Measurements from ENCODE around the gene TBC1D2B. TPM values are rescaled to one million over a fixed set of nuclear protein-coding genes. Genes with fewer than 3 reads are reported as not detected.

Gene TBC1D2B
- polyA plus RNA-seq, 4 donors = 7.6 to 44.4 (median 11.9) TPM

- peaks cover 0 to 26% (median 5%) of the 10 kb centered on the region in 3 donors for H3K4me1 ChIP-seq (ENCODE audit: control insufficient read depth in 3 of 3, insufficient read depth in 2 of 3, low read depth in 1 of 3, low read length in 2 of 3)
- no peaks in the 10 kb centered on the region for H3K9me3 ChIP-seq (ENCODE audit: control insufficient read depth in 2 of 2, insufficient read depth in 1 of 2, low read depth in 1 of 2, low read length in 1 of 2)
- FAIRE-seq (no peak), DNase-seq (no peak)
- no peaks in the 10 kb centered on the region for H3K27me3 ChIP-seq (ENCODE audit: control insufficient read depth in 3 of 3, insufficient read depth in 3 of 3, low read length in 3 of 3)
- 78 to 79% (median 79%) methylated on average over 6 of the region's 6 CpGs for WGBS, 3 donors
- H3K4me3 ChIP-seq (ENCODE audit: low read depth in 1 of 3, low read length in 3 of 3) = no peak overlapping the region
- peak overlapping the region in 2 of 3 donors; percentile 24 to 78 for H3K27ac ChIP-seq (ENCODE audit: low read depth in 1 of 3, low read length in 2 of 3)
- H3K36me3 ChIP-seq (ENCODE audit: control insufficient read depth in 3 of 3, insufficient read depth in 2 of 3, low read depth in 1 of 3, low read length in 3 of 3) = peaks cover 0 to 75% (median 0%) of the 10 kb centered on the region in 3 donors
These were observed 25.2 kb upstream of the TBC1D2B start for GRCh38 chr15:78102741-78103140.

DNA sequence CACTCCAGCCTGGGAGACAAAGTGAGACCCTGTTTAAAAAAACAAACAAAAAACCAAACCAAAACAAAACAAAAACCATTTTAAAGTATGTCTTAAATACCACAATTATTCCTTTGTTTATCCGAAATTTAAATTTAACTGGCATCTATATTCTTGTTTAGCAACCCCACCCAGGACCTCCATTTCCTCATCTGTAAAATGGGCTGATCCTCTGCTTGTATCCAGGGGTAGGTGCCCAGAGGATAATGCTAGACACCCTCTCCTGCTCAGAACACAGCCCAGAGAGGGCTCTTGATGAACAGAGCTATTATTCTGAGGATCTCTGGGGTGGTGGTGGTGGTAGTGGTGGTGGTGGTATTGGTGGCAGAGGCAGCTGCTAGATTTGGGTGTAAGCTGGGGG, 24.7 kb upstream of the TBC1D2B start:
- Histone ChIP-seq H3K27ac (ENCODE audit: low read depth in 1 of 3, low read length in 2 of 3) (no peak overlapping the region), H3K4me1 (ENCODE audit: control insufficient read depth in 3 of 3, insufficient read depth in 2 of 3, low read depth in 1 of 3, low read length in 2 of 3) (peaks cover 0 to 26% (median 5%) of the 10 kb centered on the region in 3 donors), H3K9me3 (ENCODE audit: control insufficient read depth in 2 of 2, insufficient read depth in 1 of 2, low read depth in 1 of 2, low read length in 1 of 2) (no peaks in the 10 kb centered on the region), H3K4me3 (ENCODE audit: low read depth in 1 of 3, low read length in 3 of 3) (no peak overlapping the region), H3K27me3 (ENCODE audit: control insufficient read depth in 3 of 3, insufficient read depth in 3 of 3, low read length in 3 of 3) (no peaks in the 10 kb centered on the region), H3K36me3 (ENCODE audit: control insufficient read depth in 3 of 3, insufficient read depth in 2 of 3, low read depth in 1 of 3, low read length in 3 of 3) (peaks cover 0 to 70% (median 0%) of the 10 kb centered on the region in 3 donors)
- DNase-seq = no peak
- no peak for FAIRE-seq
- WGBS, 3 donors = 81 to 96% (median 94%) methylated on average over 1 of the region's 1 CpG

DNA sequence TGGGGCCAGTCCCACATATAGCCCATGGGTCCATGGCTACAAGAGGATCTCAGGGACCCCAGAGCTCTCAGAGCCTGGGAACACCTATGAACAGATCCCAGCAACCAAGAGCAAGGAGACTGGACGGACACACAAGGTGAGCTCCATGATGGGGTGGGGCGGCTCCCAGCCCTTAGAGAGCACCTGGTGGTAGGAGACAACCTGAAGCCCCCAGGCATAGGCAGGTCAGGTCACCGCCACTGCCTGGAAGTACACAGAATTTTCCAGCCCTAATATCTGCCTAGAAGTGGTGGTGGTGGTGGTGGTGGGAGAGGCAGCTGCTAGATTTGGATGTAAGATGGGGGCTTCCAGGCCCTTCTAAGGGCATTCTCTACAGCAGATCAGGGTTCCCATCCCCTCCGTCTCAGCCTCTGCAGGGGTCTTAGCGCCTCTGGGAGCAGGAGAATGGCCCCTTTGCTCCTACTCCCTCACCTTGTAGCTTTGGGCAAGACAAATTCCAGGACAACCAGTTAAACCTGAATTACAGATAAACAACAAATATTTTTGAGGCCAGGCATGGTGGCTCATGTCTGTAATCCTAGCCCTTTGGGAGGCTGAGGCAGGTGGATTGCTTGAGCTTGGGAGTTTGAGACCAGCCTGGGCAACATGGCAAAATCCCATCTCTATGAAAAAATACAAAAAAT, 24.1 kb upstream of the TBC1D2B start:
- Histone ChIP-seq H3K27ac (ENCODE audit: low read depth in 1 of 3, low read length in 2 of 3) (no peak overlapping the region), H3K36me3 (ENCODE audit: control insufficient read depth in 3 of 3, insufficient read depth in 2 of 3, low read depth in 1 of 3, low read length in 3 of 3) (peaks cover 0 to 65% (median 0%) of the 10 kb centered on the region in 3 donors), H3K27me3 (ENCODE audit: control insufficient read depth in 3 of 3, insufficient read depth in 3 of 3, low read length in 3 of 3) (no peaks in the 10 kb centered on the region), H3K4me3 (ENCODE audit: low read depth in 1 of 3, low read length in 3 of 3) (no peak overlapping the region), H3K9me3 (ENCODE audit: control insufficient read depth in 2 of 2, insufficient read depth in 1 of 2, low read depth in 1 of 2, low read length in 1 of 2) (no peaks in the 10 kb centered on the region), H3K4me1 (ENCODE audit: control insufficient read depth in 3 of 3, insufficient read depth in 2 of 3, low read depth in 1 of 3, low read length in 2 of 3) (peaks cover 0 to 26% (median 5%) of the 10 kb centered on the region in 3 donors)
- no peak for FAIRE-seq
- DNase-seq = no peak
- 93 to 96% (median 94%) methylated on average over 5 of the region's 5 CpGs for WGBS, 3 donors

DNA sequence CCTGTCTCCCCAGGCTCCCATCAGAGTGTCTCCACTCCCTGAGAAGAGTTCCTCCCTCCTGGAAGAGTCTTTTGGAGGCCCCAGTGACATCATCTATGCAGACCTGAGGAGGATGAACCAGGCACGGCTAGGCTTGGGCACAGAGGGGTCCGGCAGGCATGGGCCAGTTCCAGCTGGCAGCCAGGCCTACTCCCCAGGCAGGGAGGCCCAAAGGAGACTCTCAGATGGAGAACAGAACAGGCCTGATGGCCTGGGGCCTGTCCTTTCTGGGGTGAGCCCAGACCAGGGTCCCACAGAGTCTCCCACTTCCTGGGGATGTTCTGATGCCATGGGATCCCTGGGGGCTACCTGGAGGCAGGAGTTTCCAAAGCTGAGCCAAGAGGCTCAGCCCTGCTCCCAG, 23.4 kb upstream of the TBC1D2B start:
- DNase-seq = no peak
- H3K4me1 ChIP-seq (ENCODE audit: control insufficient read depth in 3 of 3, insufficient read depth in 2 of 3, low read depth in 1 of 3, low read length in 2 of 3) = peaks cover 0 to 19% (median 5%) of the 10 kb centered on the region in 3 donors
- no peaks in the 10 kb centered on the region for H3K9me3 ChIP-seq (ENCODE audit: control insufficient read depth in 2 of 2, insufficient read depth in 1 of 2, low read depth in 1 of 2, low read length in 1 of 2)
- WGBS, 3 donors = 87 to 100% (median 93%) methylated on average over 2 of the region's 2 CpGs
- no peak for FAIRE-seq
- H3K27ac ChIP-seq (ENCODE audit: low read depth in 1 of 3, low read length in 2 of 3) = no peak overlapping the region
- H3K27me3 ChIP-seq (ENCODE audit: control insufficient read depth in 3 of 3, insufficient read depth in 3 of 3, low read length in 3 of 3) = no peaks in the 10 kb centered on the region
- H3K36me3 ChIP-seq (ENCODE audit: control insufficient read depth in 3 of 3, insufficient read depth in 2 of 3, low read depth in 1 of 3, low read length in 3 of 3) = peaks cover 0 to 58% (median 0%) of the 10 kb centered on the region in 3 donors
- H3K4me3 ChIP-seq (ENCODE audit: low read depth in 1 of 3, low read length in 3 of 3) = no peak overlapping the region

- no peak for FAIRE-seq
- Histone ChIP-seq H3K36me3 (ENCODE audit: control insufficient read depth in 3 of 3, insufficient read depth in 2 of 3, low read depth in 1 of 3, low read length in 3 of 3) (peaks cover 0 to 32% (median 0%) of the 10 kb centered on the region in 3 donors), H3K27me3 (ENCODE audit: control insufficient read depth in 3 of 3, insufficient read depth in 3 of 3, low read length in 3 of 3) (no peaks in the 10 kb centered on the region), H3K9me3 (ENCODE audit: control insufficient read depth in 2 of 2, insufficient read depth in 1 of 2, low read depth in 1 of 2, low read length in 1 of 2) (no peaks in the 10 kb centered on the region), H3K4me1 (ENCODE audit: control insufficient read depth in 3 of 3, insufficient read depth in 2 of 3, low read depth in 1 of 3, low read length in 2 of 3) (peaks cover 2 to 11% (median 5%) of the 10 kb centered on the region in 3 donors), H3K27ac (ENCODE audit: low read depth in 1 of 3, low read length in 2 of 3) (no peak overlapping the region), H3K4me3 (ENCODE audit: low read depth in 1 of 3, low read length in 3 of 3) (no peak overlapping the region)
- WGBS, 3 donors = 92 to 96% (median 95%) methylated on average over 11 of the region's 11 CpGs
- DNase-seq = no peak
These were observed 20.7 kb upstream of the TBC1D2B start for GRCh38 chr15:78098131-78098755.

GRCh38 chr15:78097667-78098066, 20.2 kb upstream of the TBC1D2B start:
- no peak overlapping the region for H3K27ac ChIP-seq (ENCODE audit: low read depth in 1 of 3, low read length in 2 of 3)
- no peak overlapping the region for H3K4me3 ChIP-seq (ENCODE audit: low read depth in 1 of 3, low read length in 3 of 3)
- DNase-seq = no peak
- H3K4me1 ChIP-seq (ENCODE audit: control insufficient read depth in 3 of 3, insufficient read depth in 2 of 3, low read depth in 1 of 3, low read length in 2 of 3) = peaks cover 0 to 16% (median 5%) of the 10 kb centered on the region in 3 donors
- no peaks in the 10 kb centered on the region for H3K27me3 ChIP-seq (ENCODE audit: control insufficient read depth in 3 of 3, insufficient read depth in 3 of 3, low read length in 3 of 3)
- no peak for FAIRE-seq
- no peaks in the 10 kb centered on the region for H3K9me3 ChIP-seq (ENCODE audit: control insufficient read depth in 2 of 2, insufficient read depth in 1 of 2, low read depth in 1 of 2, low read length in 1 of 2)
- WGBS, 3 donors = 90 to 95% (median 91%) methylated on average over 9 of the region's 9 CpGs
- peaks cover 0 to 26% (median 0%) of the 10 kb centered on the region in 3 donors for H3K36me3 ChIP-seq (ENCODE audit: control insufficient read depth in 3 of 3, insufficient read depth in 2 of 3, low read depth in 1 of 3, low read length in 3 of 3)

DNA sequence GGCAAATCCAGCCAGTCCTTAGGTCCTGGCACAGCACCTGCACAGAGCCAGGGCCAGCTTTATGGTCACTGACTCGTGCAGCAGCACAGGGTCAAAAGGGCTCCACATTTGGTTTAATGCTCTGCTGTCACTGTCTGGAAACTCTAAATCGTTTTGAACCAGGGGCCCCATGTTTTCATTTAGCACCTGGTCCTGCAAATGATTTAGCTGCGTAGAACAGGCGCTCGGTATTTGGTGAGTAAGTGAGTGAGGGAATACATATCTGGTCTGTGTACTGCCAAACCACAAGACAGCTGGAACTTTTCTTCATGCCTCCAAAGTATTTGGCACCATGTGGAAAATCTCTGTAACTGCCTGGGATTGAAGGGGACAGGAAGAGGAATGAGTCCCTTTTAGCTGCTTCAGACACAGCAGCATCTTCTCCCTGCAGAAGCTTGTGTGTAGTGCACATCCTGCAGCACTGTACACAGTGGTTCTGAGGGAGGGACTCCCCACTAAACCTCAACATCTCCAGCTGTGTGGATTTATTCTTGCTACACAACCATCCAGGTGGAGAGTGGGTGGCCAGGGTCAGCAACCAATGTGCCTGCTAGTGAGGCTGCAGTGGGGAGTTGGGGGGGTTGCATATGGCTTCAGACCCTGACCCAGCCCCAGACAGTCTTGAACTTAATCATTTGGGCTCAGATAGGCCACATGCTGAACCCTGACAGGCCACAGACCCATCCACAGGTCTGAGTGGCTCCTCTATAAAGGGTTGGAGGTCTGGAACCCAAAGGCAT, 15.9 kb upstream of the TBC1D2B start:
- DNase-seq = peak in 1 of 2 donors; percentile 49
- 51 to 59% (median 54%) methylated on average over 5 of the region's 5 CpGs for WGBS, 3 donors
- no peaks in the 10 kb centered on the region for H3K27me3 ChIP-seq (ENCODE audit: control insufficient read depth in 3 of 3, insufficient read depth in 3 of 3, low read length in 3 of 3)
- peaks cover 1 to 29% (median 6%) of the 10 kb centered on the region in 3 donors for H3K4me1 ChIP-seq (ENCODE audit: control insufficient read depth in 3 of 3, insufficient read depth in 2 of 3, low read depth in 1 of 3, low read length in 2 of 3)
- no peak for FAIRE-seq
- no peak overlapping the region for H3K4me3 ChIP-seq (ENCODE audit: low read depth in 1 of 3, low read length in 3 of 3)
- no peaks in the 10 kb centered on the region for H3K9me3 ChIP-seq (ENCODE audit: control insufficient read depth in 2 of 2, insufficient read depth in 1 of 2, low read depth in 1 of 2, low read length in 1 of 2)
- peaks cover 0 to 4% (median 0%) of the 10 kb centered on the region in 3 donors for H3K36me3 ChIP-seq (ENCODE audit: control insufficient read depth in 3 of 3, insufficient read depth in 2 of 3, low read depth in 1 of 3, low read length in 3 of 3)
- H3K27ac ChIP-seq (ENCODE audit: low read depth in 1 of 3, low read length in 2 of 3) = peak overlapping the region in 1 of 3 donors; percentile 1

DNA sequence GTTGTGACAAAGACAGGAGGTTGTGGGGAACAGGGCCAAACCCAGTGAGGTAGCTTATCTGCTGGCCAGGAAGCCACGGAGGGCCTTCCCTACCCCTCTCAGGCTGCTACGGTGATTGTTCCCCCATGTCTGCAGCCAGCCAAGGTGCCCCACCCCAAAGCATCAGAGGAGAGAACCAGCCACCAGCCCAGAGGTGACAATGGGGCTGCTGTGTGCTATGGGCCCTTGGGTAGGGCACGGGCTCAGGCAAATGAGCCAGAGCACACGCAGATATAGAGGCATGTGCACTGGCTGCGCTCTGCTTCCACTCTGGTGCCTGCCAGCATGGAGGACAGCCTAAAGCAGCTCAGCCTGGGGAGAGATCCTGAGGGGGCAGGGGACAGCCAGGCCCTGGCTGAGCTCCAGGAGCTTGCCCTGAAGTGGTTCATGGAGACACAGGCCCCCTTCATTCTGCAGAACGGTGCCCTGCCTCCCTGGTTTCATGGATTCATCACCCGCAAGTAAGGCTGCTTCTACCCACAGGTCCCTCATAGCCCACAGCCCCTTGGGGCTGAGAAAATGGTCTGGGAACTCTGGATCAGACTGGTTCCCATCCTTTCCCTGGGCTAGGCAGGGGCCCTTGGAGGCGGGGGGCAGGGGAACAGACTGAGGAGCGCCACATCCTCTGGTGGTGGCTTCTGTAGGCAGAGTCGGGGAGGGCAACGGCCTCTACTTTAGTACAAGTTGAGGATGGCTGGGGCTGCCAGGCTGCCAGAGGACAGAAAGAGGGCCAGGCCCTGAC, 14.9 kb upstream of the TBC1D2B start, which contains the start of gene SH2D7:
TSS of gene SH2D7 (plus strand) at position 301 of the 781 bp plus-strand sequence. CDS start at position 325, 24 bp downstream.
- H3K36me3 ChIP-seq (ENCODE audit: control insufficient read depth in 3 of 3, insufficient read depth in 2 of 3, low read depth in 1 of 3, low read length in 3 of 3) = no peaks in the 10 kb centered on the region
- H3K27me3 ChIP-seq (ENCODE audit: control insufficient read depth in 3 of 3, insufficient read depth in 3 of 3, low read length in 3 of 3) = no peaks in the 10 kb centered on the region
- H3K4me3 ChIP-seq (ENCODE audit: low read depth in 1 of 3, low read length in 3 of 3) = no peak within 1 kb of the TSS
- FAIRE-seq (no peak), DNase-seq (no peak)
- H3K27ac ChIP-seq (ENCODE audit: low read depth in 1 of 3, low read length in 2 of 3) = peak within 1 kb of the TSS in 1 of 3 donors; percentile 4
- WGBS, 3 donors = 59 to 71% (median 63%) methylated on average over 11 of the region's 11 CpGs
- no peaks in the 10 kb centered on the region for H3K9me3 ChIP-seq (ENCODE audit: control insufficient read depth in 2 of 2, insufficient read depth in 1 of 2, low read depth in 1 of 2, low read length in 1 of 2)
- H3K4me1 ChIP-seq (ENCODE audit: control insufficient read depth in 3 of 3, insufficient read depth in 2 of 3, low read depth in 1 of 3, low read length in 2 of 3) = peaks cover 4 to 31% (median 6%) of the 10 kb centered on the region in 3 donors

All from small intestine (tissue), 7 donors.